Measurements from ENCODE around the gene MEF2A.
A peak's percentile ranks its signal among the peaks of the same experiment; 100 is the strongest.

MEF2A gene

GRCh38 chr15:99718421-99718820 lies 152.6 kb downstream of the MEF2A start:
- peaks cover 7% of the 10 kb centered on the region for H3K9me3 Mint-ChIP-seq
- no peak for TF ChIP-seq CTCF (IDR thresholded peaks at IDR 0.05)
- H3K27ac Mint-ChIP-seq, result no peak overlapping the region
- H3K4me3 Mint-ChIP-seq, result no peak overlapping the region
- H3K27me3 Mint-ChIP-seq (ENCODE audit: low read depth, poor library complexity), result peaks cover 2% of the 10 kb centered on the region
- no peak for DNase-seq
- peaks cover 55% of the 10 kb centered on the region for H3K36me3 Mint-ChIP-seq (ENCODE audit: low read depth)
- peaks cover 8% of the 10 kb centered on the region for H3K4me1 Mint-ChIP-seq

GRCh38 chr15:99719096-99719541 lies 153.3 kb downstream of the MEF2A start:
- DNase-seq, result no peak
- H3K4me1 Mint-ChIP-seq, result peaks cover 8% of the 10 kb centered on the region
- H3K36me3 Mint-ChIP-seq (ENCODE audit: low read depth), result peaks cover 59% of the 10 kb centered on the region
- H3K9me3 Mint-ChIP-seq, result peaks cover 12% of the 10 kb centered on the region
- H3K27ac Mint-ChIP-seq, result no peak overlapping the region
- TF ChIP-seq CTCF (IDR thresholded peaks at IDR 0.05), result no peak
- H3K4me3 Mint-ChIP-seq, result no peak overlapping the region
- H3K27me3 Mint-ChIP-seq (ENCODE audit: low read depth, poor library complexity), result peaks cover 2% of the 10 kb centered on the region

- peaks cover 24% of the 10 kb centered on the region for H3K9me3 Mint-ChIP-seq
- DNase-seq, result no peak
- no peak overlapping the region for H3K4me3 Mint-ChIP-seq
- peaks cover 8% of the 10 kb centered on the region for H3K4me1 Mint-ChIP-seq
- peaks cover 2% of the 10 kb centered on the region for H3K27me3 Mint-ChIP-seq (ENCODE audit: low read depth, poor library complexity)
- TF ChIP-seq CTCF (IDR thresholded peaks at IDR 0.05), result no peak
- peaks cover 67% of the 10 kb centered on the region for H3K36me3 Mint-ChIP-seq (ENCODE audit: low read depth)
- no peak overlapping the region for H3K27ac Mint-ChIP-seq
These were observed 154.7 kb downstream of the MEF2A start for GRCh38 chr15:99720533-99720932.

DNA sequence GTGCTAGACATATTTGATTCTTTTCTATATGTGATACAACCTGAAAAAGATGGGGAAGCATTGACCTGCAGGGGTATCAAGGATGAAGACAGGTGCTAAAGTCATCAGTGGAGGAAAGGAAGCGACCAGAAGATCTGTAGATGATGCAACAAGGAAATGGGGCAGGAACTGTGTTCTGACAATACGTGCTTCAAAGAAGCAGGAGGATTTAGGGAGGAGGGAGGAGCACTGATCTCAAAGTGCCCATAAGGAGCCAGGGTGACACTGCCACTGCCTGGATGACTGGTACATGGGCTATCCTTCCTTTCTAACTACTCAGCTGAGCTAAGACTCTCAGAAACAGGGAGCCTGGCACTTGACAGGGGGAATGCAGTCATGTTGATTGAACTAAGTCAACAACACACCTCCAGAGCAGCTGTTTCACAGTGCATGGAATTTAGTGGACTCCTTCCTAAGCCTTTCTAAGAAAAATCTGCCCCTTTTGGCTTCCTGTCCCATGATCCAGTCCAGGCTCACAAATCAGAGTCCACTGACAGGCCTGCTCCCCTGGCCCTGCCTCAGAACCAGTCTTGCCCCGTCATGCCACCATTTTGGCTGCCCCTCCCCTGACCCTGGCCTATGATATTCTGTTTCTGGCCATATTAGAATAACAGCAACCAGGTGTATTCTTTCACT lies 155.5 kb downstream of the MEF2A start:
- H3K4me3 Mint-ChIP-seq, result no peak overlapping the region
- DNase-seq, result no peak
- no peak for TF ChIP-seq CTCF (IDR thresholded peaks at IDR 0.05)
- peaks cover 71% of the 10 kb centered on the region for H3K36me3 Mint-ChIP-seq (ENCODE audit: low read depth)
- peak overlapping the region; percentile 53 for H3K27ac Mint-ChIP-seq
- H3K27me3 Mint-ChIP-seq (ENCODE audit: low read depth, poor library complexity), result peaks cover 2% of the 10 kb centered on the region
- peaks cover 30% of the 10 kb centered on the region for H3K9me3 Mint-ChIP-seq
- H3K4me1 Mint-ChIP-seq, result peaks cover 8% of the 10 kb centered on the region

GRCh38 chr15:99721896-99722295 lies 156.1 kb downstream of the MEF2A start:
- peak overlapping the region; percentile 53 for H3K27ac Mint-ChIP-seq
- H3K4me1 Mint-ChIP-seq, result peaks cover 8% of the 10 kb centered on the region
- DNase-seq, result no peak
- peaks cover 2% of the 10 kb centered on the region for H3K27me3 Mint-ChIP-seq (ENCODE audit: low read depth, poor library complexity)
- no peak for TF ChIP-seq CTCF (IDR thresholded peaks at IDR 0.05)
- peaks cover 34% of the 10 kb centered on the region for H3K9me3 Mint-ChIP-seq
- H3K4me3 Mint-ChIP-seq, result no peak overlapping the region
- H3K36me3 Mint-ChIP-seq (ENCODE audit: low read depth), result peaks cover 78% of the 10 kb centered on the region

GRCh38 chr15:99722406-99722805 lies 156.6 kb downstream of the MEF2A start:
- peaks cover 9% of the 10 kb centered on the region for H3K4me1 Mint-ChIP-seq
- H3K9me3 Mint-ChIP-seq, result peaks cover 34% of the 10 kb centered on the region
- no peak overlapping the region for H3K27ac Mint-ChIP-seq
- H3K36me3 Mint-ChIP-seq (ENCODE audit: low read depth), result peaks cover 79% of the 10 kb centered on the region
- DNase-seq, result no peak
- H3K27me3 Mint-ChIP-seq (ENCODE audit: low read depth, poor library complexity), result peaks cover 2% of the 10 kb centered on the region
- no peak for TF ChIP-seq CTCF (IDR thresholded peaks at IDR 0.05)
- H3K4me3 Mint-ChIP-seq, result no peak overlapping the region

Measured in nephron progenitor cell (in vitro differentiated cells).